ENCODE measurements around the gene POMT2.

- TF ChIP-seq CTCF (IDR thresholded peaks at IDR 0.05; ENCODE audit: low read length) (no peak), EZH2 (IDR thresholded peaks at IDR 0.05; ENCODE audit: borderline replicate concordance, low read length) (no peak)
Observed at GRCh38 chr14:77279719-77280118, 41.0 kb downstream of the POMT2 start.
